ENCODE results near the gene ELMO3. TPM values are rescaled to one million over a fixed set of nuclear protein-coding genes. Genes with fewer than 3 reads are reported as not detected.

Gene ELMO3
- total RNA-seq, 1 experiment from 2014 or later, result 1.5 TPM

- DNase-seq (ENCODE audit: extremely low read depth, low read depth), result peak; percentile 80
These were observed 34.9 kb upstream of the ELMO3 start for GRCh38 chr16:67163999-67164558.

- DNase-seq (ENCODE audit: extremely low read depth, low read depth), result peak; percentile 74
These were observed 34.3 kb upstream of the ELMO3 start, which contains the start of gene HSF4 for GRCh38 chr16:67164599-67165061. Gene HSF4 (plus strand): TSS chr16:67164745. CDS start chr16:67164812, 67 bp downstream.

DNA sequence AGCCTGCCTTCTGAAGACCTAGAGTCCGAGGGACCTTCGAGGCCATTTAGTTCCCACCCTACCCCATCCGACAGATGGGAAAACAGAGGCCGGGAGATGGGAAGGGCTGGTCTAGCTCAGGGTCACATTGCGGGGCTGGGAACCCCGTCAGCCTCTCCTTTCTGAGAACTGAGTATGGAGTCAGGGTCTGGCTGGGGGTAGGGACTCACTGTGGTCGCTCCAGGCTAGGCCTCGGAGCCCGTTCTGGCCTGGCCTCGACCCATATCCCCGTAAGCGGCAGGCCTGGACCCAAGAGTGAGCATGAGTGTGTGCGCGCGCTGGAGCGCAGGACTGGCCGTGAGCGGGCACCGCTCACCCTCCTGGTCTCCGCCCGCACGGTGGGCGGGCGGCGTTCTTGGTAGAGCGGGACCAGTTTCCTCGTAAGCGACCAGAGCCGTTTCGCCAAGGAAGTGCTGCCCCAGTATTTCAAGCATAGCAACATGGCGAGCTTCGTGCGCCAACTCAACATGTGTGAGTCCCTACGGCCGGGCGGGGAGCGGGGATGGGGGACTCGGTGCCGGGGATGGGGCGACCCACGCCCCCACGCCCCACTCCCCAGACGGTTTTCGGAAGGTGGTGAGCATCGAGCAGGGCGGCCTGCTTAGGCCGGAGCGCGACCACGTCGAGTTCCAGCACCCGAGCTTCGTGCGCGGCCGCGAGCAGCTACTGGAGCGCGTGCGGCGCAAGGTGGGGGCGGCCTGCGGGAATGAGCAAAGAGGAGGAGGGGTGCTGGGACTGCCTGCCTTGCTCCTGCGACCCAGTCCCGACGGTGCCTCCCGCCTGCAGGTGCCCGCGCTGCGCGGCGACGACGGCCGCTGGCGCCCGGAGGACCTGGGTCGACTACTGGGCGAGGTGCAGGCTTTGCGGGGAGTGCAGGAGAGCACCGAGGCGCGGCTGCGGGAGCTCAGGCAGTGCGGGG, 33.5 kb upstream of the ELMO3 start:
- no peak for DNase-seq (ENCODE audit: extremely low read depth, low read depth)

- DNase-seq (ENCODE audit: extremely low read depth, low read depth), result no peak
These were observed 32.8 kb upstream of the ELMO3 start for GRCh38 chr16:67166110-67166547.

DNA sequence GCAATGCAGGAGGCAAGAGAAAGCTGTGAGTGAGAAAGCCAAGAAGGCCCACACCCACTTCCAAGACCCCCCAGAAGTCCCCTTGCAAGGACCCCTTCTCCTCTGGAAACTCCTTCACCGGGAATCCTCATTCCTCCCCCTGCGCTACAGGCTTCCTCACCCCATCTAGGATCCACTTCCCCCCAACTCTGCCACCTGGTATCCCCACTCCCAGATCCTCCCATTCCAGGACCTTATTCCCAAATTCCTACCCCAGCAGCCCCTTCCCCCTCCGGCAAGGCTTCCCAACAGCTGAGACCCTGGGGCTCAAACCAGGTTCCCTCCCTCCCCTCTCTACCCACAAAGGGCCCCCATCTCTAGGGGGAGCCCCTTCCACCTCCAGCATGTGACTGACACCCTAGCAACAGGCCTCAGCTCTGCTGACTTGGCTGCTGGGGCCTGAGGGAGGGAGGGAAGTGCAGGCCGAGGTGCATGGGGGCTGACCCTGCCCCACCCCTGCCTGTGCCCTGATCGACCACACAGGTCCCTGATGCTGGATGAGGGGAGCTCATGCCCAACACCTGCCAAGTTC, 32.2 kb upstream of the ELMO3 start:
- DNase-seq (ENCODE audit: extremely low read depth, low read depth), result no peak

DNA sequence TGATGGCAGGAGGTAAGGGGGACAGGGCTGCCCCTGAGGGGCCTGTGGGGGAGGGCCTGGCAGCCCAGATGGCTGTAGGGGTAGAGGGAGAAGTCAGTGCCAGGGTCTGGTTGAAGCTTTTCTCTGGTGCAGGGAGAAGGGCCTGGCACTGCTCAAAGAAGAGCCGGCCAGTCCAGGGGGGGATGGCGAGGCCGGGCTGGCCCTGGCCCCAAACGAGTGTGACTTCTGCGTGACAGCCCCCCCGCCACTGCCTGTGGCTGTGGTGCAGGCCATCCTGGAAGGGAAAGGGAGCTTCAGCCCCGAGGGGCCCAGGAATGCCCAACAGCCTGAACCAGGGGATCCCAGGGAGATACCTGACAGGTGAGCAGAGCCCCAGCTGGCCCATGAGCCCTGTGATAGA, 31.3 kb upstream of the ELMO3 start:
- no peak for DNase-seq (ENCODE audit: extremely low read depth, low read depth)

GRCh38 chr16:67169011-67169451, 29.9 kb upstream of the ELMO3 start:
- no peak for DNase-seq (ENCODE audit: extremely low read depth, low read depth)

GRCh38 chr16:67169642-67170167, 29.2 kb upstream of the ELMO3 start:
- DNase-seq (ENCODE audit: extremely low read depth, low read depth), result no peak

DNA sequence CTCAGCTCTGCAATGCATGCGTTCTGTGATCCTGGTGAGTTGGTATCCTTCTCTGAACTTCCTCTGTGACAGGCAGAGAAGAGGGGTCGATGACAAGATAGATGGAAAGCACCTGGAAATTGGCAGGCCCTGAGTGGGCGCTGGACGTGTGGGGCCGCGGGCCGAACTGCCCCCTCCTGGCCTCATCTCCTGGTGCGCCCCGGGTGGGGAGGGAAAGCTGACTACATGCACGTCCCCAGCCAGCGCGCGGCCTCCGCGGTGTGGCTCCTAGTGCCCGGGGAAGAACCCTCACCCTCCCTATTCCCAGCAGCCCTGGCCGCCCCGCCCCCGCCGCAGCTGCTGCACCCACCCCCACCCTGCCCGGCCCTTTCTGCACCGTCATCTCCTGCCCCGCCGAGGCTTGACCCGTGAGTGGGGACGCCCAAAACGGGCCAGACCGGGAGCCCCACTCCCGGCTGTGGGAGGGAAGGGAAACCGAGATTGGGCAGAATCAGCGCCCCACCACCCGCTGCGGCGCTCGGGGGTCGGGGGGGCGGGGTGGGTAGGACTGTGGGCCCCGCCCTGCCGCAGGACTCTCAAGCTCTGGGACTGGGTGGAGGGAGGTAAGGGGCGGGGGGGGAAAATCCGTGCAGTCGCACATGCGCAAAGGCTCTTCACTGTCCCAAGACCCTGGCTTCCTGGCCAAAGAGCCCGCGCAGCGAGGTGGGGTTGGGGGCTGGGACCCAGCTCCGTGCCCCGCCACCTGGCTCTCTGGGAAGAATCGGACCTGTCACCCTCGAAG, 28.6 kb upstream of the ELMO3 start, which contains the start of gene NOL3:
Gene NOL3 (plus strand): TSS at position 371 of the 781 bp plus-strand sequence.
- DNase-seq (ENCODE audit: extremely low read depth, low read depth), result peak; percentile 91

DNA sequence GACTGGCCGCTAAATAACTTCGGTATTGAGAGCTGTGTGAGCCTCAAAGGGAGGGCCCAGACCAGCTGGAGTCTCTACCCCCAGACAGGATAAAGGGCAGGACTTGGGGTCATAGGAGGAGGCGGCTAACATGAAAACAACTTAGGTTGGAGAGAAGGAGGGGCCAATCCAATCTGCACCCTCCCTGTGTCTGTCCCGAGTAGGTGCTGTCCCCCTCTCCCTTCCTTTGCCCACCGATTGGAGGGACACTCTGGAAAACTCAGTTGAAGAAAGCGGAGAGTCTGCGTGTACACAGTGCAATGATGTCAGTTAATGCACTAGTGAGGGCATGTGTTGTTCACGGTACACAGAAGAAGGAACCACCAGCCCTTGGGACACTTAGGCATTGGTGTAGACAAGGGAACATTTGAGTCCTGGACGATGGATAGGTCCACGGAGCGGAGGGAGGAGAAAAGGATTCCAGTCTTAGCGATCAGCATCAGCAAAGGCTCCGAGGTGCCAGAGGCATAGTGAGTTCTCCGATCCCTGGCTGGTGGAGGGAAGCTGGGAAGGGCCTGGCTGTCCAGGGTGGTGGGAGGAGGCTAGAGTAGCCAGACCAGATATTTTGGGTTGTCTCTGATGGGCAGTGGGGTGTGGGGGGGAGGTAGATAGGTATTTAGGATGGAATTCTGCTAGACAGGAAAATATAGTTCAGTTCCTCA, 27.8 kb upstream of the ELMO3 start:
- no peak for DNase-seq (ENCODE audit: extremely low read depth, low read depth)

GRCh38 chr16:67173323-67173722, 25.6 kb upstream of the ELMO3 start:
- DNase-seq (ENCODE audit: extremely low read depth, low read depth), result no peak

GRCh38 chr16:67173808-67174705, 24.9 kb upstream of the ELMO3 start:
- peak; percentile 91 for DNase-seq (ENCODE audit: extremely low read depth, low read depth)

GRCh38 chr16:67174706-67175231, 24.2 kb upstream of the ELMO3 start:
- DNase-seq (ENCODE audit: extremely low read depth, low read depth), result no peak

DNA sequence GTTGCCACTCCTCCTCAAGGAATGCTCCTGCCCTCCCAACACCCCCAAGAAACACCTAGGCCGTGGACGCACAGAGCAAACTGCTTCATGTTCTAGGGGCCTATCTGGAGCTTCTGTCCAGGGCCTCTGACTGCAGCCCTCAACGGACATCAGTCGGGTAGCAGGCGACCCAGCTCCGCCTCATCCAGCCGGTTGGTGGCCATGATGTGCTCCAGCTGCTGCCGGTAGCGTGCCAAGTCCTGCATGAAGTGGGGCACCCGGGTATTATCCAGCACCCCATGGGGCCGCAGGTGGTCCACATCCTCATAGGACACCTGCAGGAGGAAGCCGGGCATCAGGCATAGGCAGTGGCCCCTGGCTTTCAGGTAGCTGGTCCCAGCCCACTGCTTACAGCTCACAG, 22.3 kb upstream of the ELMO3 start:
- DNase-seq (ENCODE audit: extremely low read depth, low read depth), result no peak

DNA sequence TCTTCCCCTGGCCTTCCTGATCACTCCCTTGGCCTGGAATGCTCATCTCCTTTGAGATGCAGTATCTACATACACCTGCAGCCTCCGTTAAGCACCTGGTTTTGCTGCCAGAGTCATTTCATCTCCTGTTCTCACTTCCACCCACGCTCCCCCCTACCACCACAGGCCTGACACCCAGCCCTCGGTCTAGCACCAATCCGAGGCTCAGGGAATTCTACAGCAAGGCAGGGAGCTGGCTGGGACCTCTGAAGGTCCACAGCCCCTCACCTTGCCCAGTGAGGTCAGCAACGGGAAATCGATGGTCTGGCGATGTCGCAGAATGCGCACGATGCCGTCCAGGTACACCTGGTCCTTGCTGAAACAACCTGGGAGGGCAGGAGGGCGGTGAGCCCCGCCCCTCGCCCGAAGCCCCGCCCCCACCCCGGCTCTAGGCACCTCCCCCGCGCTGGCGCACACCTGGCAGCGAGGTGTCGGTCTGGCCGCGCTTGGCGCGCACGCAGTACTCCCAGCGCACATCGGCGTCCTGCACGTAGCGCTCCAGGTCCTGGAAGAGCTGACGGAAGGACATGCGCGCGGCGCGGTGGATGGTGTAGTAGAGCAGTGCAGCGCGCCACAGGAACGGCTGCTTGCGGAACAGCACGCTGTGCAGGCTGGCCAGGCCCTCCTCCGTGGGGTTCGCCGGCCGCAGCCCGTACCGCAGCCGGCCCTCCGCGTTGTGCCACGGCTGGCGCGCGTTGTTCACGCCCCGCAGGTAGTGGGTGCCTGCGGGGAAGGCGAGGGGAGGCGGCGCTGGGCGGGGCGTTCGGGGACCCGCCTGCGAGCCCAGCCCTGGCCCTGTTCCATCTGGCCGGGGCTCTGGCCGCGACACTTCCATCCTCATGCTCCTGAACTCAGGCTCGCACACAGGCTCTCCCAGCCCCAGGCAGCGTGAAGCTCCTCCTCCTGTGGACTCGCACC, 20.9 kb upstream of the ELMO3 start:
- no peak for DNase-seq (ENCODE audit: extremely low read depth, low read depth)

DNA sequence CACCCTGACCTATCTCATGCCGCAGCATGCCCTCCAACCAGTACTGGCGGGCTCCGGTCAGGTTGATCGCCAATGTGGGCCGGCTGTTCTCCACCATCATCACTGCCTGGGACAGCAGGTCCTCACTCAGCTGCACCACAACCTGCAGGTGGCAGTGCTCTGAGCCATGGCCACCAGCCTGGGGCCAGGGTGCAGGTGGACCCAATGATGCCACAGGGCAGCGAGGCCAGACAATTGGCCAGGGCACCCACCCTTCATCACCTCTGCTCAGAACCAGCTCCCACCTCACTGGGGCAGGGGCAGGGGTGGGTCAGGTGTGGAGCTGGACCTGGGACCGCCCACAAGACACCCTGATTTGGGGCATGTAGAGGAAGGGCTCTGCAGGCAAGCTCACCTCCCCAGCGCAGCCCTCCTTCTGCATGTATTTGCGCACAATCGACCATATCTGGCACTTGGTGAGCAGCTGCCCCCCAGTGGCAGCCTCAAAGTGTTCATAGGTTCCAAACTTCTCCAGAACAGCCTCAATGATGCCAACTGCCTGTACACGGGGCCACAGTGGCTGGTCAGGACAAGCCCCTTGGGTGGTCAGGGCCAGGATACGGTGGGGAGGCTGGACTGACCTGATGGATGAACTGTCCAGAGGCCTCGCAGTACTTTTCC, 19.4 kb upstream of the ELMO3 start:
- no peak for DNase-seq (ENCODE audit: extremely low read depth, low read depth)

- no peak for DNase-seq (ENCODE audit: extremely low read depth, low read depth)
These were observed 18.8 kb upstream of the ELMO3 start for GRCh38 chr16:67180166-67180565.
